Osteoblast (primary cell): ENCODE data around the gene NDUFAF4. TPM values are rescaled to one million over a fixed set of nuclear protein-coding genes. Genes with fewer than 3 reads are reported as not detected.

Experiments
- DNase-seq: peaks from one replicate; pipeline ENCODE4 v3.0.0; 2011; ENCODE audit warnings: low spot score, mixed read lengths; ENCODE audit not compliant: insufficient read length; ENCODE audit errors: missing footprints
- H2AFZ ChIP-seq: 2 replicates; pipeline ENCODE4 v1.6.0; 2011; ENCODE audit warnings: mild to moderate bottlenecking, low read length
- H3K27ac ChIP-seq: 2 replicates; pipeline ENCODE4 v1.5.1; 2011; ENCODE audit warnings: mild to moderate bottlenecking, low read depth, low read length, moderate library complexity
- H3K27me3 ChIP-seq: 2 replicates; pipeline ENCODE4 v1.6.0; 2012; ENCODE audit warnings: mild to moderate bottlenecking, control low read depth, inconsistent platforms, low read length, moderate library complexity; ENCODE audit not compliant: insufficient read depth
- H3K36me3 ChIP-seq: 2 replicates; pipeline ENCODE4 v1.5.1; 2011; ENCODE audit warnings: mild to moderate bottlenecking, low read length, control low read depth, moderate library complexity; ENCODE audit not compliant: insufficient read depth
- H3K4me1 ChIP-seq: 2 replicates; pipeline ENCODE4 v1.5.1; 2011; ENCODE audit warnings: mild to moderate bottlenecking, low read length, control low read depth, moderate library complexity; ENCODE audit not compliant: insufficient read depth
- H3K4me2 ChIP-seq: 2 replicates; pipeline ENCODE4 v1.6.0; 2011; ENCODE audit warnings: mild to moderate bottlenecking, low read length; ENCODE audit not compliant: insufficient read depth
- H3K4me3 ChIP-seq: fragments of 200-600 bp; sonication (generic); 3 replicates; pipeline ENCODE4 v1.5.1; 2012; ENCODE audit warnings: mild to moderate bottlenecking, low read length, inconsistent platforms; ENCODE audit not compliant: insufficient read depth
- H3K79me2 ChIP-seq: 2 replicates; pipeline ENCODE4 v1.6.0; 2012; ENCODE audit warnings: mild to moderate bottlenecking, low read length, control low read depth, inconsistent platforms; ENCODE audit not compliant: insufficient read depth
- H3K9me3 ChIP-seq: 2 replicates; pipeline ENCODE4 v1.5.1; 2011; ENCODE audit warnings: low read depth, low read length, control low read depth
- H4K20me1 ChIP-seq: 2 replicates; pipeline ENCODE4 v1.6.0; 2012; ENCODE audit warnings: mild to moderate bottlenecking, low read length, control low read depth; ENCODE audit not compliant: insufficient read depth
- total RNA-seq: library from RNA; depleted of rRNA; stranded (reverse); fragments of >200 nt; gene quantifications from 2 replicates; pipeline ENCODE4 v1.2.3, GENCODE V29; 2012
- TF ChIP-seq, protein P1 (sequence below): IDR thresholded peaks from 2 replicates; pipeline ENCODE4 v1.5.1; 2011; ENCODE audit warnings: mild to moderate bottlenecking, low read depth, low read length, moderate library complexity; ENCODE audit errors: extremely low read depth

The NDUFAF4 gene
- total RNA-seq, 1 donor: 6.5 TPM

DNA sequence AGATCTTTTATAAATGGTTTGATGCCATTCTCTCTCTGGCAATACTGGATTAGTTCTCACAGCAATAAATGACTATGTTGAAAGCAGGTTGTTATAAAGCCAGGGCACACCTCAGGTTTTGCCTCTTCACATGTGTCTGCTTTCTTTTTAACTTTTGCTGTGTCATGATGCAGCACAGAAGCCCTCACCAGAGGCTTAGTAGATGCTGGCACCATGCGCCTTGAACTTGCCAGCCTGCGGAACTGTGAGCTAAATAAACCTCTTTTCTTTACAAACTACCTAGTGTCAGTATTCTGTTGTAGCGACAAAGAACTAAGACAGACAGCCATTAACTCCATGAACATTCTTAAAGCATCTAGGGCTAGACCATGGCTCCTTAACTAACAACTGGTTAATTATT, 45.1 kb downstream of the NDUFAF4 start:
- no peak overlapping the region for H3K4me2 ChIP-seq
- H4K20me1 ChIP-seq: no peaks in the 10 kb centered on the region
- H3K27me3 ChIP-seq: no peaks in the 10 kb centered on the region
- H2AFZ ChIP-seq: no peak overlapping the region
- TF ChIP-seq, protein P1, sequence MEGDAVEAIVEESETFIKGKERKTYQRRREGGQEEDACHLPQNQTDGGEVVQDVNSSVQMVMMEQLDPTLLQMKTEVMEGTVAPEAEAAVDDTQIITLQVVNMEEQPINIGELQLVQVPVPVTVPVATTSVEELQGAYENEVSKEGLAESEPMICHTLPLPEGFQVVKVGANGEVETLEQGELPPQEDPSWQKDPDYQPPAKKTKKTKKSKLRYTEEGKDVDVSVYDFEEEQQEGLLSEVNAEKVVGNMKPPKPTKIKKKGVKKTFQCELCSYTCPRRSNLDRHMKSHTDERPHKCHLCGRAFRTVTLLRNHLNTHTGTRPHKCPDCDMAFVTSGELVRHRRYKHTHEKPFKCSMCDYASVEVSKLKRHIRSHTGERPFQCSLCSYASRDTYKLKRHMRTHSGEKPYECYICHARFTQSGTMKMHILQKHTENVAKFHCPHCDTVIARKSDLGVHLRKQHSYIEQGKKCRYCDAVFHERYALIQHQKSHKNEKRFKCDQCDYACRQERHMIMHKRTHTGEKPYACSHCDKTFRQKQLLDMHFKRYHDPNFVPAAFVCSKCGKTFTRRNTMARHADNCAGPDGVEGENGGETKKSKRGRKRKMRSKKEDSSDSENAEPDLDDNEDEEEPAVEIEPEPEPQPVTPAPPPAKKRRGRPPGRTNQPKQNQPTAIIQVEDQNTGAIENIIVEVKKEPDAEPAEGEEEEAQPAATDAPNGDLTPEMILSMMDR: no peak
- no peak for DNase-seq
- no peaks in the 10 kb centered on the region for H3K36me3 ChIP-seq
- H3K4me3 ChIP-seq: no peak overlapping the region
- H3K4me1 ChIP-seq: no peaks in the 10 kb centered on the region
- no peak overlapping the region for H3K27ac ChIP-seq
- no peaks in the 10 kb centered on the region for H3K9me3 ChIP-seq
- no peaks in the 10 kb centered on the region for H3K79me2 ChIP-seq

DNA sequence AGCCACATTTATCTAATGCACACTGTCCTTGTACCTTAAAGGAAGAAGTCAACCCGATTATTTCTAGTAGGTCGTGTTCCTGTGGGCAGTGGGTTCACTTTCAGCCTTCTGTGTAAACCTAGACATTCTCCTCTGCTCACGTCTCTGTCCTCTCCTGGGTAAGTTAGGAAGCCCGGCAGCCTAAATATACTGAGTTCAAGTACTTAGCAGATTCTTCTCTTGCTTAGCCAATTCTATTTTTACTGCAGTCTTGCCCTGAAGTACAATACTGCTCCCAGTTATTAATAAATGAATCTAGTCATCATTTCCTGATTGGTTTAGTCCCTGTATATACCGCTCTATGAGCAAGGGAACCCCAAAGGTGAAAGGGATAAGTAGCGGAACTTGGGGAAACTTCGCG, 45.8 kb downstream of the NDUFAF4 start:
- H3K4me2 ChIP-seq: no peak overlapping the region
- TF ChIP-seq, protein P1: no peak
- DNase-seq: no peak
- no peaks in the 10 kb centered on the region for H3K9me3 ChIP-seq
- H3K79me2 ChIP-seq: no peaks in the 10 kb centered on the region
- H3K4me1 ChIP-seq: no peaks in the 10 kb centered on the region
- no peak overlapping the region for H3K27ac ChIP-seq
- no peak overlapping the region for H3K4me3 ChIP-seq
- no peaks in the 10 kb centered on the region for H3K27me3 ChIP-seq
- no peak overlapping the region for H2AFZ ChIP-seq
- H4K20me1 ChIP-seq: no peaks in the 10 kb centered on the region
- no peaks in the 10 kb centered on the region for H3K36me3 ChIP-seq

DNA sequence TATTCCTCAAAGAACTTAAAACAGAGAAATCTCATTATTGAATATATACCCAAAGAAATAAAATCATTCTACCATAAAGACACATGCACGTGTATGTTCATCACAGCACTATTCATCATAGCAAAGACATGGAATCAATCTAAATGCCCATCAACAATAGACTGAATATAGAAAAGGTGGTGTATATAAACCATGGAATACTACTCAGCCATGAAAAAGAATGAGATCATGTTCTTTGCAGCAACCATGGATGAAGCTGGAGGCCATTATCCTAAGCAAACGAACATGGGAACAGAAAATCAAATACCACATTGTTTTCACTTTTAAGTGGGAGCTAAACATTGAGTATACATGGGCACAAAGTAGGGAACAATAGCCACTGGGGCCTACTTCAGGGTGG, 48.1 kb downstream of the NDUFAF4 start:
- Histone ChIP-seq H3K36me3 (no peaks in the 10 kb centered on the region), H3K27ac (no peak overlapping the region), H2AFZ (no peak overlapping the region), H4K20me1 (no peaks in the 10 kb centered on the region), H3K79me2 (no peaks in the 10 kb centered on the region), H3K27me3 (no peaks in the 10 kb centered on the region), H3K9me3 (no peaks in the 10 kb centered on the region), H3K4me2 (no peak overlapping the region), H3K4me3 (no peak overlapping the region), H3K4me1 (no peaks in the 10 kb centered on the region)
- DNase-seq: no peak
- TF ChIP-seq, protein P1: no peak

DNA sequence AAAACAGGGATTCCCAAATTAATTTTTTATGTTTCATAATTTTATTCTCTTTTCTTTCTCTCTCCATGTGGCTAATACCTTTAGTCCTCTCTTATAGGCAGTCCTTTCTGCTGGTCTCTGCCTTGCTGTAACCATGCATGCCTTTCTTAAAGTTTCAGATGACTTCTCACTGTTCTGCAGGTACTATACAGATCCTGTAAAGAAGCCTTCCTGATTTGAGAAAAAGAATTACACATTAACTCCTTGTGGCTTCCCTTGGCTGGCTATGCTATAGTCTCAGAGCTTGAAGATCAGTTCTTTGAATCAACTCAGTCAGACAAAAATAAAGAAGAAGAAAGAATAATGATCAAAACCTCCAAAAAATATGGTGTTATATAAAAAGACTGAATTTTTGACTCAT, 53.2 kb downstream of the NDUFAF4 start:
- no peak overlapping the region for H3K27ac ChIP-seq
- TF ChIP-seq, protein P1: no peak
- DNase-seq: no peak
- H3K27me3 ChIP-seq: no peaks in the 10 kb centered on the region
- H3K4me3 ChIP-seq: no peak overlapping the region
- no peaks in the 10 kb centered on the region for H4K20me1 ChIP-seq
- H3K36me3 ChIP-seq: no peaks in the 10 kb centered on the region
- H2AFZ ChIP-seq: no peak overlapping the region
- H3K4me1 ChIP-seq: no peaks in the 10 kb centered on the region
- no peak overlapping the region for H3K4me2 ChIP-seq
- H3K9me3 ChIP-seq: no peaks in the 10 kb centered on the region
- H3K79me2 ChIP-seq: no peaks in the 10 kb centered on the region
